ENCODE measurements around the gene MRPL55. TPM values are rescaled to one million over a fixed set of nuclear protein-coding genes. Genes with fewer than 3 reads are reported as not detected.

The MRPL55 gene
- total RNA-seq, 4 donors from 2014 or later, result 23.5 to 125 (median 87.5) TPM

DNA sequence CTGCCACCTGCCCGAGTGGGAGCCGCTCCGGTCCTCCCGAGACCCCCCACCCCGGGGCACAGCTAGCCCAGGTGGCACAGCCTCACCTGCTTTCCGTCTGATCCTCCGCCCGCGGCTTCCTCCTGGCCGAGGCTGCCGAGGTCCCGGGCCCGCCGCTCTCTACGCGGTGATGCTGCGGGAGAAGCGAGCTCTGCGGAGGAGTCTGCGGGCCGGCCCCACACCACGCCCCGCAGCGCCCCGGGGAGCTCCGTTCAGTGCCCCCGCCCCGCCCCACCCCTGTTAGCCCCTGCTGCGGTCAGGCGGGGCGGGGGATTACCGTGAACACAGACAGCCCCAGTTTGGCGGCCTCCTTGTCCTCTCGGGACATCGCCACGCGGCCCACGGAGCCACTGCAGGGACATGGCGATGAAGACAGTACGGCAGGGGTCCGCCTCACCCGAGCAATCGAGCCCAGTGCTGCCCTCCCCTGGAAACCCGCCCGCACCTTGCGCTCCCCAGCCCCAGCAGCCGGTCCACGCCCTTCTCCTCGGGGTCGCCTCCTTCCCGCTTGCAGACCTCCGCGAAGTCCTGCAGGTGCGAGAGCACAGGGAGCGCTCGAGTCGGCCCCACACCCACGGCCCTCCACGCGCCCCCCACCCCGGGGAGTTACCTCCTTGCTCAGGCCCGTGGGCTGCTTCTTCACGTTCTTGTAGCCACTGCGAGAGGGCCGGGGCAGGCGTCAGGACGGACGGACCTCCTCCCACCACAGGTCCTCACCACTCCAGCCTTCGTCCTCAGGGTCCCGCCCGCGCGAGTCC is 6.9 kb downstream of the MRPL55 start:
- Histone ChIP-seq H3K36me3 (peaks cover 31 to 36% of the 10 kb centered on the region in 2 donors), H3K27me3 (no peaks in the 10 kb centered on the region), H3K9me3 (no peaks in the 10 kb centered on the region), H3K4me3 (replicated peaks in 1 of 3) (peak overlapping the region; percentile 19 to 93 (median 75)), H3K4me1 (peaks cover 15 to 16% of the 10 kb centered on the region in 2 donors), H3K27ac (peak overlapping the region in 2 of 3 donors; percentile 87 to 91)
- DNase-seq, result peak; percentile 36 to 53
- TF ChIP-seq POLR2A (IDR thresholded peaks at IDR 0.05), result no peak
- TF ChIP-seq, protein P1, sequence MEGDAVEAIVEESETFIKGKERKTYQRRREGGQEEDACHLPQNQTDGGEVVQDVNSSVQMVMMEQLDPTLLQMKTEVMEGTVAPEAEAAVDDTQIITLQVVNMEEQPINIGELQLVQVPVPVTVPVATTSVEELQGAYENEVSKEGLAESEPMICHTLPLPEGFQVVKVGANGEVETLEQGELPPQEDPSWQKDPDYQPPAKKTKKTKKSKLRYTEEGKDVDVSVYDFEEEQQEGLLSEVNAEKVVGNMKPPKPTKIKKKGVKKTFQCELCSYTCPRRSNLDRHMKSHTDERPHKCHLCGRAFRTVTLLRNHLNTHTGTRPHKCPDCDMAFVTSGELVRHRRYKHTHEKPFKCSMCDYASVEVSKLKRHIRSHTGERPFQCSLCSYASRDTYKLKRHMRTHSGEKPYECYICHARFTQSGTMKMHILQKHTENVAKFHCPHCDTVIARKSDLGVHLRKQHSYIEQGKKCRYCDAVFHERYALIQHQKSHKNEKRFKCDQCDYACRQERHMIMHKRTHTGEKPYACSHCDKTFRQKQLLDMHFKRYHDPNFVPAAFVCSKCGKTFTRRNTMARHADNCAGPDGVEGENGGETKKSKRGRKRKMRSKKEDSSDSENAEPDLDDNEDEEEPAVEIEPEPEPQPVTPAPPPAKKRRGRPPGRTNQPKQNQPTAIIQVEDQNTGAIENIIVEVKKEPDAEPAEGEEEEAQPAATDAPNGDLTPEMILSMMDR (IDR thresholded peaks at IDR 0.05), result no peak
- WGBS, 2 donors, result 16% methylated on average over 15 of the region's 73 CpGs; no CpG with 5 or more reads in 1 of the 2 donors
- intact Hi-C loops (cut with DNase I), result loop anchor here (2.0 to 10.0 kb wide), 2 partner anchors 19 to 367 kb away; partner anchors contain the start of genes ARF1, JMJD4 and SNAP47

DNA sequence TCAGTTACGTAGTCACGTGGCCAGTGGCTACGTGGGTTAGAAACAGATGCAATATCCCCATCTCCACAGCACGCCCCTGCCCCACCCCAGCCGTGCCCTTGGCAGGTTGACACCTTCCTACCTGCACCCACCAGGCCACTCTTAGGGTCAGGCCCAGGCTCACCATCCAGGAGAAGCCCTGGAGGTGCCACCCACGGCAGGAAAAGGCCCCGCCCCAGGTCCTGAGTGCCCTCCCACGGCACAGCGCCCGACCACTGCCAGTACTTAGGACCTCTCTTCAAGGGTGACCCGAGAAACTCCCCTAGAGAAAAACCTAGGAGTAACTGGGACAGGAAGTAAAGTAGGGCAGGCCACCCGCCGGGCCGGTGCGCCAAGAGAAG is 7.5 kb downstream of the MRPL55 start:
- intact Hi-C loops (cut with DNase I), result loop anchor here (10.0 kb wide), 1 partner anchor 367 kb away; the partner anchor contains the start of genes JMJD4 and SNAP47
- H3K27ac ChIP-seq, result no peak overlapping the region
- H3K9me3 ChIP-seq, result no peaks in the 10 kb centered on the region
- peaks cover 31 to 37% of the 10 kb centered on the region in 2 donors for H3K36me3 ChIP-seq
- peaks cover 15 to 16% of the 10 kb centered on the region in 2 donors for H3K4me1 ChIP-seq
- WGBS, 2 donors, result 64 to 73% methylated on average over 11 to 15 of the region's 15 CpGs
- H3K27me3 ChIP-seq, result no peaks in the 10 kb centered on the region
- no peak for TF ChIP-seq POLR2A (IDR thresholded peaks at IDR 0.05)
- TF ChIP-seq, protein P1 (IDR thresholded peaks at IDR 0.05), result no peak
- H3K4me3 ChIP-seq (replicated peaks in 1 of 3), result peak overlapping the region in 1 of 3 donors; percentile 93
- no peak for DNase-seq

DNA sequence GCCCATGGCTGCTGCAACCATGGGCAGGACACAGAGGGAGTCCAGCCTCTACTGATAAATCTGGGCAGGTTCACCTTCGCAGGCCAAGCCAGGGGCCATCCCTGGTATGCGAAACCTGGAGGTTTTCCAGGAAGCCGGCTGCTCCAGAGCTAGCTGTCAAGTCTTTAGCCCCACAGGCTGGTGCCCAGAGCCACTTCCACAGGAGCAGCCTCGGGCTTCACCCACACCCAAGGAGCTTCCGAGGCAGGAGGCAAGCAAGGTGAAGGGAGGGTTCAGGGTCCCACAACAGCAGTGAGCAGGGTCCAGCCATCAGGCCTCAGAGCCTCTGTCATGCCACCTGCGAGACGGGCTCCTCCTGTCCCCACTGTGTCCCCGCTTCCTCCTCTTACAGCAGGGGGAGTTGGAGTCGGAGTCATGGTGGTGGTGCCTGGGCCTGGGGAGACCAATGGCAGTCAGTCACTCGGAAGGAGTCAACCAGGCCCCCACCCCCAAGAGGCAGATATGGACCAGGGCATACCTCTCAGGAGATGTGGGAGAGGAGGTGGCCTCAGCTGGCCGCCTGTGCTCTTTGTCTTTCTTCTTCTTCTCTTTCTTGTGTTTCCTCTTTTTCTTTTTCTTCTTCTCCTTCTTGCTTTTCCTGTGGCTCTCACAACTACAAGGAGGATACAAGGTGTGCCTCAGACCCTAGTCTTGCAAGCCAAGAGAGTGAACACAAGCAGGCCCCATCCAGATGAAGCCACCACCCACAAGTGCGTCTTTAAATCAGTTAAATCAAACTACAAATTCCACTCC is 8.1 kb downstream of the MRPL55 start:
- intact Hi-C loops (cut with DNase I), result loop anchor here (10.0 kb wide), 1 partner anchor 366 kb away; the partner anchor contains the start of genes JMJD4 and SNAP47
- DNase-seq, result no peak
- Histone ChIP-seq H3K4me3 (replicated peaks in 1 of 3) (no peak overlapping the region), H3K9me3 (no peaks in the 10 kb centered on the region), H3K4me1 (peaks cover 15 to 20% of the 10 kb centered on the region in 2 donors), H3K36me3 (peaks cover 31 to 37% of the 10 kb centered on the region in 2 donors), H3K27ac (no peak overlapping the region), H3K27me3 (no peaks in the 10 kb centered on the region)
- WGBS, 2 donors, result 87 to 89% methylated on average over 12 of the region's 12 CpGs
- TF ChIP-seq, protein P1 (IDR thresholded peaks at IDR 0.05), result no peak
- TF ChIP-seq POLR2A (IDR thresholded peaks at IDR 0.05), result no peak

DNA sequence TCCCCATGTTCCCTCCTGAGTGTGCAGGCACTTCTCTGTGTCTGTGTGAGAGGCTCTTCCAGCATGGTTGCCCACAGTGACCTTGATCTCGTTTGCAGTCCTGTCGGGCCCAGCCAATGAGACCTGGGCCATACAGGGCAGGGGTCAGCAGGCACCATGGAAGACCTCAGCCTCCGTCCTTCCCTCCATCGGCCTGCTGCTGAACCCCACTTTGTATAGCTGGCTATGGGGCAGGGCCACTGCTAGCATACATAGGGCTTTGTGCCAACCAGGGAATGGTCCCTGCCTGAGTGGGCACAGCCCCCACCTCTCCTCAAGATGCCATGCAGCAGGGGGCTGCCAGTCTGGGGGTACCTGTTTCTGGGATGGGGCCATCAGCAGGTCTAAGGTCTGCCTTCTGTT is 9.8 kb downstream of the MRPL55 start:
- TF ChIP-seq, protein P1 (IDR thresholded peaks at IDR 0.05), result no peak
- TF ChIP-seq POLR2A (IDR thresholded peaks at IDR 0.05), result no peak
- 67 to 74% methylated on average over 3 to 4 of the region's 4 CpGs for WGBS, 2 donors
- DNase-seq, result no peak
- H3K27ac ChIP-seq, result no peak overlapping the region
- H3K9me3 ChIP-seq, result no peaks in the 10 kb centered on the region
- H3K4me1 ChIP-seq, result peaks cover 15 to 23% of the 10 kb centered on the region in 2 donors
- no peak overlapping the region for H3K4me3 ChIP-seq (replicated peaks in 1 of 3)
- intact Hi-C loops (cut with DNase I), result no loop called here
- no peaks in the 10 kb centered on the region for H3K27me3 ChIP-seq
- H3K36me3 ChIP-seq, result peaks cover 31 to 37% of the 10 kb centered on the region in 2 donors

All from thyroid gland (tissue), 4 donors.